HL-60 (cell line): ENCODE measurements around the gene POLG2.

Experiments used
- CTCF ChIP-seq: IDR thresholded peaks from one replicate; pipeline ENCODE4 v1.5.1; 2011; ENCODE audit warnings: low read length, control low read depth, inconsistent platforms; ENCODE audit not compliant: insufficient read depth
- GABPA ChIP-seq: IDR thresholded peaks from 2 replicates; pipeline ENCODE4 v1.6.1; 2012; ENCODE audit warnings: low read depth
- POLR2AphosphoS5 ChIP-seq: IDR thresholded peaks from 2 replicates; pipeline ENCODE4 v1.6.1; 2012; ENCODE audit warnings: low read depth
- REST ChIP-seq: IDR thresholded peaks from 2 replicates; pipeline ENCODE4 v1.6.1; 2012; ENCODE audit warnings: low read depth; ENCODE audit not compliant: insufficient replicate concordance
- SPI1 ChIP-seq: IDR thresholded peaks from 2 replicates; pipeline ENCODE4 v1.6.1; 2012; ENCODE audit warnings: low read depth, mild to moderate bottlenecking, borderline replicate concordance

DNA sequence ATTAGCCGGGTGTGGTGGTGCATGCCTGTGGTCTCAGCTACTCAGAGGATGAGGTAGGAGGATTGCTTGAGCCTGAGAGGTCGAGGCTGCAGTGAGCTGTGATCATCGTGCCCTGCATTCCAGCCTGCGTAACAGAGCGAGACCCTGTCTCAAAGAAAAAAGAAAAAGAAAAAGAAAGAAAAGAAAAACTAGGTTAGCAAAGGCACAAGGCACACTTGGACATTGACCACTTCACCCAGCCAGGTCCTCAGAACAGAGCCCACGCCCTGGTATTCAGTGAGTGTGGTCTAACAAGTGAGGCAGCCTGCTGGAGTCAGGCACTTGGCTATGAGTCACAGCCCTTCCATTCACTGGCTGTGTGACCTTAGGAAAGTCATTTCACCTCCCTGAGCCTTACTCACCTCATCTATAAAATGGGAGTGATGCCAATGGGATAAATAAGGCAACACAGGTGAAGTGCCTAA, 37.5 kb downstream of the POLG2 start:
- TF ChIP-seq CTCF, result no peak
- TF ChIP-seq REST, result no peak
- TF ChIP-seq POLR2AphosphoS5, result no peak
- no peak for TF ChIP-seq GABPA
- TF ChIP-seq SPI1, result no peak
